Fibroblast of villous mesenchyme (primary cell): ENCODE data around the gene PRMT3. TPM values are rescaled to one million over a fixed set of nuclear protein-coding genes. Genes with fewer than 3 reads are reported as not detected.

Experiments used
- DNase-seq: peaks from one replicate; pipeline ENCODE4 v3.0.0-alpha.2; 2010; ENCODE audit warnings: low read depth
- H3K4me3 ChIP-seq: 2 replicates; pipeline ENCODE4 v1.5.1; 2011; ENCODE audit warnings: low read depth, mild to moderate bottlenecking, low read length
- total RNA-seq: library from RNA; depleted of rRNA; stranded (reverse); fragments of >200 nt; gene quantifications from 2 replicates; pipeline ENCODE4 v1.2.3, GENCODE V29; 2012
- TF ChIP-seq, protein P1 (sequence below): IDR thresholded peaks from 2 replicates; pipeline ENCODE4 v1.5.1; 2012; ENCODE audit warnings: low read depth, mild to moderate bottlenecking, low read length; ENCODE audit not compliant: insufficient read depth

The PRMT3 gene
- total RNA-seq, 1 donor: 13.0 TPM

DNA sequence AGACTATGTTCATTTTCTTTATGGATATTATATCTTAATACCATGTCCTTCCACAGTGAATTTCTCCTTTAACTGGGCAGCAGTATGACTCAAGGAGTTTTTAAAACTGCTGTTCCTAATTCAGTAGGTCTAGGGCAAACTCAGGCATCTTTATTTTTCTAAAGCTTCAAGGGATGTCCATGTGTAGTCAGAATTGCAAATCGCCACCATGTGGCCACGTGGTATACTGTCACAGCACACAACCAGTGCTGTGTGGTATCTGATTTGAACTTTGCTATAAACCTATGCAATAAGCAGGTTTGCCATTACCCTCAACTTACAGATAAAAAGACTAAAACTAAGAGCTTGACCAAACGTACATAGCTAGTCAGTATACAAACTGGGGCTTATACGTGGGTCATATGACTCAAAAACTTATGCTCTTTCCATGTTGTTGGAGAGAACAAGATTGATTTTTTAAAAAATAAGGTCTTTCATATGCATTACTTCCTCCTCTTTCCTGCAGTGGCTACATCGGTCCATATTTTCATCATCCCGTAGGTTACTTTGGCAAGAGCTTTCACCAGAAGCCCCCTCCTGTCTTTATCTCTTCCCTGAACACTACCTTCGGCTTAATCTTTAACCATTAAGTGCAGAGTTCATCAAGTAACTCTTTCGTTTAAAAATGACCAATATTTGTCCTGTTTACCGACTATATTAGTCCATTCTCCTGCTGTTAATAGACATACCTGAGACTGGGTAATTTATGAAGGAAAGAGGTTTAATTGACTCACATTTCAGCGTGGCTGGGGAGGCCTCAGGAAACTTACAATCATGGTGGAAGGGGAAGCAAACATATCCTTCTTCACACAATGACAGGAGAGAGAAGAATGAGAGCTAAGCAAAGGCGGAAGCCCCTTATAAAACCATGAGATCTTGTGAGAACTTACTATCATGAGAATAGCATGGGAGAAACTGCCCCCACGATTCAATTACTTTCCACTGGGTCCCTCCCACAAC, 32.0 kb upstream of the PRMT3 start:
- TF ChIP-seq, protein P1, sequence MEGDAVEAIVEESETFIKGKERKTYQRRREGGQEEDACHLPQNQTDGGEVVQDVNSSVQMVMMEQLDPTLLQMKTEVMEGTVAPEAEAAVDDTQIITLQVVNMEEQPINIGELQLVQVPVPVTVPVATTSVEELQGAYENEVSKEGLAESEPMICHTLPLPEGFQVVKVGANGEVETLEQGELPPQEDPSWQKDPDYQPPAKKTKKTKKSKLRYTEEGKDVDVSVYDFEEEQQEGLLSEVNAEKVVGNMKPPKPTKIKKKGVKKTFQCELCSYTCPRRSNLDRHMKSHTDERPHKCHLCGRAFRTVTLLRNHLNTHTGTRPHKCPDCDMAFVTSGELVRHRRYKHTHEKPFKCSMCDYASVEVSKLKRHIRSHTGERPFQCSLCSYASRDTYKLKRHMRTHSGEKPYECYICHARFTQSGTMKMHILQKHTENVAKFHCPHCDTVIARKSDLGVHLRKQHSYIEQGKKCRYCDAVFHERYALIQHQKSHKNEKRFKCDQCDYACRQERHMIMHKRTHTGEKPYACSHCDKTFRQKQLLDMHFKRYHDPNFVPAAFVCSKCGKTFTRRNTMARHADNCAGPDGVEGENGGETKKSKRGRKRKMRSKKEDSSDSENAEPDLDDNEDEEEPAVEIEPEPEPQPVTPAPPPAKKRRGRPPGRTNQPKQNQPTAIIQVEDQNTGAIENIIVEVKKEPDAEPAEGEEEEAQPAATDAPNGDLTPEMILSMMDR: peak; percentile 75
- no peak overlapping the region for H3K4me3 ChIP-seq
- peak; percentile 48 for DNase-seq

DNA sequence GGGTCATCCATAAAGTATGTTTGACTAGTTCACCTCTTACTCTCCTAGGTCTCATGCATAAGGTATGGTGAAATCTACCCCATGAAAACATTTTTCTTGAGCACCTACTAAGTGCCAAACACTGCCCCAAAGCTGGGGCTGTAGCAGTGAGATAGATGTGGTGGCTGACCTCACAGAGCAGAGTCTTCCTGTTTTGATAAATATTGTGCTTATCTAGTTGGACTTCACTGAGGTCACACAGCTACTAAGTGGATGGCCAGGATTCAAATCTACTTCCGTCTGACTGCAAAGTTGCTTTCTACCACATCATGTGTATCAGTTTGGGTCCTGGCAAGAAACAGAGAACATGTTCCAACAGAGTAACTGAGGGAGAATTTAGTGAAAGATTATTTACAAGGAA, 30.4 kb upstream of the PRMT3 start:
- DNase-seq: no peak
- H3K4me3 ChIP-seq: no peak overlapping the region
- TF ChIP-seq, protein P1: no peak

DNA sequence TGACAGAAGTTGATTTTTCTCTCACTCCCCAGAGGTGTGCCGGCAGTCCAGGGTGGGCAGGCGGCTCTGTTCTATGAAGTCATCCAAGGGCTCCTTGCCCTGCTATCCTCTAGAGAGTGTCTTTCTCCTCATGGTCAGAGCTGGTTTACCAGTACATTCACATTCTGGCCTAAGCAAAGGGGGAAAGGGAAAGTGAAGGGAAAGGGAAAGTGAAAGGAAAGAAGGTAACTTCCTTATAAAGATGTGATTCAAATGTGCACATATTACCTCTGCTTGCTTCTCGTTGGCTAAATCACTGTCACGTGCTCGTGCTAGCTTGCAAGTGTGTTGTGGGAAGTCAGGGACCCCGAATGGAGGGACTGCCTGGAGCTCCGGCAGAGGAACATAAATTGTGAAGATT, 26.9 kb upstream of the PRMT3 start:
- DNase-seq: peak; percentile 65
- H3K4me3 ChIP-seq: no peak overlapping the region
- TF ChIP-seq, protein P1: no peak

DNA sequence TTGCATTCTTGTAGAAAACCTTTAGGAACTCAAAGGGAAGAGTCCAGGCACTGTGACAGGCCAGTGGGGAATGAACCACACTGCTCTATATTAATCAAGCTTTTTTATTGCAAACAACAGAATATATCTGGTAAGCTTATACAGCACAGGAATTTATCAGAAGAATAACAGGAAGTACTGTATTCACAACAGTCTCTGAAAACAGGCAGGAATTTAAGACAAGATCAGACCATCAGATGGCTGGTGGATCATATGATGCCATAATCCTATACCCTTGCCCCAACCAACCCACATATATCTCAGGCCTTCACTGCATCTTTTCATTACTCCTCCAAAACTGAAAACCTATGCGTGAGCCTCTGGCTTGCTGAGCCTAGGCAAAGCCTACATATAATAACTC, 25.0 kb upstream of the PRMT3 start:
- H3K4me3 ChIP-seq: no peak overlapping the region
- TF ChIP-seq, protein P1: no peak
- no peak for DNase-seq

DNA sequence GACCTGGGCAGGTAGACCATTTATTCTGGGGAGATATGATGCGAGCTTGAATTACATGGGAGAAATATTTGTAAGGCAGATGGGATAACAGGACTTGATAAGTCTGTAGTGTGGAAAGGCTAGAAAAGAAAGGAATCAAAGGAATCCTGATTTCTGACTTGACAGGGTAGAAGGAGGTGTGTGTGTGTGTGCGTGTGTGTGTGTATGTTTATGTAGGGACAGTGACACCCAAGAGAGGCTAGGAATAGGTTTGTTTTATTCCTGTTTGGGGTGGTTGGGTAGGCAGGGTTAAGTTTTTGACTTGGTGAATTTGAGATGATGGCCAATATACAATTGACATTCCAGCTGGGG, 24.4 kb upstream of the PRMT3 start:
- no peak for DNase-seq
- peak overlapping the region; percentile 62 for H3K4me3 ChIP-seq
- TF ChIP-seq, protein P1: no peak

DNA sequence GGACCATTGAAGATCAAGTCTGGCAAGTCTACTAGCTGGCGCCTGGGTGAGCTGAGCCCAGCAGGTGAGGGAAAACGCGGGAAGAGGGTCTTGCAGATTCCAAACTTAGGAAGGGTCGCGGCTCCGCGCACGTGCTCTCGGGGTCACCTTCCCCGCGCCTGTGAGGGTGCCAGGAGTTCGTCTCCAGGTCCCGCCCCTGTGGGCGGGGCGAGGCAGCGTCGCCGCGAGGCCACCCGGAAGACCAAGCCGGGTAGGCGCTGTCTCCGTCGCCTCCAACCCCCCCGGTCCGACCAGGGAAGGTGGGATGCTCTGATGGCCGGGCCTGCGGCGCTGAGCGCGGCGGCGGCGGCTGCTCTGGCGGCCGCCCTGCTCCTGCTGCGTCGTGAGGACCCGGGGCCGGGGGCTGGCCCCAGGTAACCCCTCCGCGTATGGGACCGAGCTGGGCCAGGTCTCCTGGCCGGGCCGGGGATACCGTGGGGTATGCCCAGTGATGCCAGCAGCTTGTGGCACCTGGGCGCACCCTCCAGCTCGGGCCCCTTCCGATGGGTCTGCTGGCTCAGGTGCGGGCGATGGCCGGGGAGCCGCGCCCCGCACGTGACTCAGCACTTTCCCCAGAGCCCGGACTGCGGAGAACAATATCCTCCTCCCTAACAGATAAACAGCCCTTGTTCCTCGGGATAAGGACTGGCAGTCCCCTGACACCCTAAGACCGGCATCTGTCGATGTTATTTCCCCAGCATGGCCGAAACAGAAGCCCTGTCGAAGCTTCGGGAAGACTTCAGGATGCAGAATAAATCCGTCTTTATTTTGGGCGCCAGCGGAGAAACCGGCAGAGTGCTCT, 23.8 kb upstream of the PRMT3 start, which contains the start of gene HTATIP2:
Gene HTATIP2, plus strand, starts transcription at position 215 of the 841 bp plus-strand sequence. Its CDS starts 524 bp downstream, at position 739.
- peak within 1 kb of the TSS; percentile 62 for H3K4me3 ChIP-seq
- peak; percentile 48 for DNase-seq
- TF ChIP-seq, protein P1: no peak
